HEK293 (cell line): ENCODE results near the gene PCED1A.
A peak's percentile ranks its signal among the peaks of the same experiment; 100 is the strongest.
"Not testable (repeated sequence)": the region's sequence is repeated elsewhere in the genome, so short reads cannot be mapped to it uniquely, and the experiment has no call there.

ENCODE experiments used
- CTCF ChIA-PET: fragments of 350-600 bp; formaldehyde crosslinking; extraction: SDS; loops from one replicate; lab custom pipeline; 2021; ENCODE audit warnings: antibody characterized with exemption; lab: Yijun Ruan, JAX
- POLR2A ChIA-PET: fragments of 300-600 bp; formaldehyde crosslinking; extraction: SDS; loops from one replicate; lab custom pipeline; 2020; ENCODE audit warnings: antibody characterized with exemption, inconsistent platforms; lab: Yijun Ruan, JAX
- H3K27ac ChIP-seq: fragments of 200-500 bp; sonication (Bioruptor generic); 2 replicates; pipeline ENCODE4 v1.5.1; 2014; ENCODE audit warnings: low read depth, low read length, control low read depth, inconsistent platforms; ENCODE audit errors: extremely low read depth
- H3K36me3 ChIP-seq, 2 experiments: fragments of 200-500 bp in 1 of 2; sonication (Bioruptor generic) in 1 of 2; 1 replicate in 1 of 2; 2 replicates in 1 of 2; pipeline ENCODE4 v1.5.1; 2014 to 2017; ENCODE audit warnings: inconsistent platforms in 2 of 2, low read length in 2 of 2; ENCODE audit not compliant: control insufficient read depth in 2 of 2, insufficient read depth in 1 of 2
- H3K4me1 ChIP-seq: fragments of 200-500 bp; sonication (Bioruptor generic); 2 replicates; pipeline ENCODE4 v1.5.1; 2014; ENCODE audit warnings: mild to moderate bottlenecking, low read length, inconsistent platforms; ENCODE audit not compliant: control insufficient read depth, insufficient read depth
- H3K4me3 ChIP-seq: 2 replicates; pipeline ENCODE4 v1.5.1; 2011; ENCODE audit warnings: low read depth, mild to moderate bottlenecking, control low read depth, low read length, moderate library complexity
- H3K9me3 ChIP-seq: fragments of 200-500 bp; sonication (Bioruptor generic); 2 replicates; pipeline ENCODE4 v1.5.1; 2014; ENCODE audit warnings: low read depth, low read length, inconsistent platforms; ENCODE audit not compliant: control insufficient read depth, insufficient read depth
- AEBP2 ChIP-seq: fragments of 450-650 bp; formaldehyde crosslinking; IDR thresholded peaks from 2 replicates; pipeline ENCODE4 v1.5.1; 2016; ENCODE audit warnings: missing biosample characterization, missing genetic modification characterization, borderline replicate concordance
- FEZF1 ChIP-seq: fragments of 450-650 bp; formaldehyde crosslinking; IDR thresholded peaks from 2 replicates; pipeline ENCODE4 v1.5.1; 2016; ENCODE audit warnings: missing biosample characterization, missing genetic modification characterization
- KLF16 ChIP-seq: fragments of 450-650 bp; formaldehyde crosslinking; IDR thresholded peaks from 2 replicates; pipeline ENCODE4 v1.5.1; 2017; ENCODE audit warnings: missing biosample characterization, missing genetic modification characterization
- KLF8 ChIP-seq: fragments of 450-650 bp; formaldehyde crosslinking; IDR thresholded peaks from 2 replicates; pipeline ENCODE4 v1.5.1; 2016; ENCODE audit warnings: missing biosample characterization, missing genetic modification characterization
- MZF1 ChIP-seq: fragments of 450-650 bp; formaldehyde crosslinking; IDR thresholded peaks from 2 replicates; pipeline ENCODE4 v1.5.1; 2017; ENCODE audit warnings: missing biosample characterization, missing genetic modification characterization, borderline replicate concordance
- RBAK ChIP-seq: fragments of 450-650 bp; formaldehyde crosslinking; IDR thresholded peaks from 2 replicates; pipeline ENCODE4 v1.5.1; 2016; ENCODE audit warnings: missing biosample characterization, missing genetic modification characterization
- SETDB1 ChIP-seq: IDR thresholded peaks from one replicate; pipeline ENCODE4 v1.6.1; 2017; ENCODE audit warnings: mild to moderate bottlenecking, low read length, moderate library complexity, mixed read lengths; ENCODE audit not compliant: insufficient read length
- SP7 ChIP-seq: fragments of 450-650 bp; formaldehyde crosslinking; IDR thresholded peaks from 2 replicates; pipeline ENCODE4 v1.5.1; 2016; ENCODE audit warnings: missing biosample characterization, missing genetic modification characterization
- TRIM28 ChIP-seq: IDR thresholded peaks from 2 replicates; pipeline ENCODE4 v1.6.1; 2011; ENCODE audit warnings: low read length, control low read depth, borderline replicate concordance
- ZNF2 ChIP-seq: fragments of 450-650 bp; formaldehyde crosslinking; IDR thresholded peaks from 2 replicates; pipeline ENCODE4 v1.5.1; 2016; ENCODE audit warnings: missing biosample characterization, missing genetic modification characterization
- ZNF221 ChIP-seq: fragments of 450-650 bp; formaldehyde crosslinking; IDR thresholded peaks from 2 replicates; pipeline ENCODE4 v1.5.1; 2017; ENCODE audit warnings: missing biosample characterization, missing genetic modification characterization, borderline replicate concordance
- ZNF274 ChIP-seq, 2 experiments: fragments of 200-500 bp in 1 of 2; fragments of 450-650 bp in 1 of 2; sonication (Bioruptor generic) in 1 of 2; formaldehyde crosslinking in 1 of 2; IDR thresholded peaks; 2 replicates each; pipeline versions ENCODE4 v1.5.1 to v1.6.1; 2014 to 2016; ENCODE audit warnings: borderline replicate concordance in 1 of 2, inconsistent platforms in 1 of 2, low read length in 1 of 2, missing biosample characterization in 1 of 2, missing genetic modification characterization in 1 of 2
- ZNF404 ChIP-seq: fragments of 450-650 bp; formaldehyde crosslinking; IDR thresholded peaks from 2 replicates; pipeline ENCODE4 v1.5.1; 2017; ENCODE audit warnings: missing biosample characterization, missing genetic modification characterization
- ZNF600 ChIP-seq: fragments of 450-650 bp; formaldehyde crosslinking; IDR thresholded peaks from 2 replicates; pipeline ENCODE4 v1.5.1; 2016; ENCODE audit warnings: missing biosample characterization, missing genetic modification characterization
- ZNF830 ChIP-seq: fragments of 450-650 bp; IDR thresholded peaks from 2 replicates; pipeline ENCODE4 v1.5.0; 2018; ENCODE audit warnings: missing biosample characterization, missing genetic modification characterization, low read depth, mild to moderate bottlenecking, moderate library complexity
- ZSCAN18 ChIP-seq: fragments of 450-650 bp; formaldehyde crosslinking; IDR thresholded peaks from 2 replicates; pipeline ENCODE4 v1.5.1; 2016; ENCODE audit warnings: missing biosample characterization, missing genetic modification characterization

PCED1A gene

GRCh38 chr20:2814076-2814475 is 26.4 kb downstream of the PCED1A start:
- no peak overlapping the region for H3K27ac ChIP-seq

DNA sequence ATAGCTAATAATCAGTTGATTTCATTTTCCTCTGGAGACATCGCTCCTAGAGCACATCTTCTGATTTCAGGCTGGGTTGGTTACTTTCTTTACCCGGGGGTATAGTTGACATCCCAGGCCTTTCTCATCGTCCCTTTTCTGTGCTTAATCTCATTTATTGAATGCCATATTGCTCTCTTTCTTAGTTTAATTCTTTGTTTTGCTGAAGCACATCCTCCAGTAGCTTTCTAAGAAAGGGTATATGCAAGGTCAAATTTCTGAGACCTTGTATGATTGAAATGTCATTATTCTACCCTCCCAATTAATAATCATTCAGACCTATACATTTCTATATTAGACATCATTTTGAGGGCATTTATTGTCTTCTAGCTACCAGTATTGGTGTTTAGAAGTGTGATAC is 28.3 kb downstream of the PCED1A start:
- peaks cover 10% of the 10 kb centered on the region for H3K4me1 ChIP-seq
- peak; percentile 58; the same call in 1 of the 2 replicates for TF ChIP-seq TRIM28
- no peak for TF ChIP-seq AEBP2 (tag by site-specific recombination)
- peak; percentile 90 for TF ChIP-seq SETDB1
- peaks cover 2% of the 10 kb centered on the region; the same call in 1 of the 2 replicates for H3K9me3 ChIP-seq
- POLR2A ChIA-PET: no interaction called here
- CTCF ChIA-PET: interaction anchor here (0.5 to 1.3 kb wide), 3 partner anchors 15 to 59 kb away, joined by 3 to 7 read pairs (median 6); no protein-coding TSS in a partner anchor
- H3K36me3 ChIP-seq: no peaks in the 10 kb centered on the region
- no peak overlapping the region for H3K4me3 ChIP-seq
- H3K27ac ChIP-seq: no peak overlapping the region

More at GRCh38 chr20:2814076-2814475, 26.4 kb downstream of the PCED1A start:
- Histone ChIP-seq H3K36me3 (no peaks in the 10 kb centered on the region), H3K4me3 (no peak overlapping the region), H3K4me1 (peaks cover 10% of the 10 kb centered on the region), H3K9me3 (peaks cover 2% of the 10 kb centered on the region; the same call in 1 of the 2 replicates)
- peak; percentile 87 for TF ChIP-seq SP7 (tag by site-specific recombination)
- TF ChIP-seq RBAK (tag by site-specific recombination): no peak
- TF ChIP-seq ZNF404 (tag by site-specific recombination): no peak
- no peak for TF ChIP-seq KLF16 (tag by site-specific recombination)
- TF ChIP-seq FEZF1 (tag by site-specific recombination): peak; percentile 22; the same call in 1 of the 2 replicates
- CTCF ChIA-PET: interaction anchor here (0.9 kb wide), 1 partner anchor 62 kb away, joined by 4 read pairs; no protein-coding TSS in a partner anchor
- POLR2A ChIA-PET: interaction anchor here (0.7 to 1.2 kb wide), 2 partner anchors 19 to 27 kb away, joined by 4 read pairs; partner anchors contain the start of genes PCED1A and VPS16

- ChIA-PET POLR2A (interaction anchor here (0.6 to 0.7 kb wide), 3 partner anchors 16 to 56 kb away, joined by 3 to 5 read pairs (median 3); no protein-coding TSS in a partner anchor), CTCF (interaction anchor here (1.3 kb wide), 1 partner anchor 42 kb away, joined by 4 read pairs; no protein-coding TSS in a partner anchor)
- no peaks in the 10 kb centered on the region for H3K36me3 ChIP-seq
- peaks cover 7% of the 10 kb centered on the region for H3K4me1 ChIP-seq
- no peak overlapping the region for H3K27ac ChIP-seq
- TF ChIP-seq ZNF830 (tag by site-specific recombination) (no peak), KLF8 (tag by site-specific recombination) (no peak), ZNF221 (tag by site-specific recombination) (no peak), ZNF600 (no peak), ZNF2 (tag by site-specific recombination) (no peak), ZSCAN18 (tag by site-specific recombination) (no peak), ZNF274 (IDR thresholded peaks at IDR 0.05; ENCODE audit: low read length) (no peak), ZNF274 (tag by site-specific recombination; IDR thresholded peaks at IDR 0.05; ENCODE audit: borderline replicate concordance) (no peak), MZF1 (tag by site-specific recombination) (no peak)
- H3K4me3 ChIP-seq: no peak overlapping the region
- H3K9me3 ChIP-seq: peaks cover 2% of the 10 kb centered on the region; the same call in 1 of the 2 replicates
These were observed 30.8 kb downstream of the PCED1A start for GRCh38 chr20:2809690-2810089.

DNA sequence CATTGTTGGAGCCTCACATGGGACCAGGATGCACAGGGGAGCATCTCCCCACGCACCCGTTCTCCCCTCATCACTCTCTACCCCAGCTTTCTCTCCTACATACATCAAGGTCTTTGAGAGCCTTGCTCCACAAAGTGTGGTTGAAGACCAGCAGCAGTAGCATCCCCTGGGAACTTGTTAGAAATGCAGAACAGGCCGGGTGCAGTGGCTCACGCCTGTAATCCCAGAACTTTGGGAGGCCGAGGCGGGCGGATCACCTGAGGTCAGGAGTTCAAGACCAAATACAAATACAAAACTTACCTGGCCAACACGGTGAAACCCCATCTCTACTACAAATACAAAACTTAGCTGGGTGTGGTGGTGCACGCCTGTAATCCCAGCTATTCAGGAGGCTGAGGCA is 32.5 kb downstream of the PCED1A start:
- H3K36me3 ChIP-seq, POLR2A ChIA-PET, H3K4me1 ChIP-seq, H3K27ac ChIP-seq, H3K9me3 ChIP-seq, CTCF ChIA-PET, H3K4me3 ChIP-seq: not testable (repeated sequence)
